Testis (tissue), 2 donors: ENCODE measurements around the gene GRWD1.

ENCODE experiments used
- POLR2A ChIP-seq: fragments of 450-650 bp; IDR thresholded peaks from one replicate; pipeline ENCODE4 v1.6.1; 2017; ENCODE audit warnings: antibody characterized with exemption, mild to moderate bottlenecking, moderate library complexity
- TF ChIP-seq, protein P1 (sequence below), 3 experiments: fragments of 450-650 bp in 2 of 3; fragments of 200-600 bp in 1 of 3; sonication (generic) in 1 of 3; IDR thresholded peaks; one replicate each; pipeline ENCODE4 v1.5.1; 2016 to 2019; ENCODE audit warnings: antibody characterized with exemption in 3 of 3, mild to moderate bottlenecking in 2 of 3, moderate library complexity in 1 of 3

DNA sequence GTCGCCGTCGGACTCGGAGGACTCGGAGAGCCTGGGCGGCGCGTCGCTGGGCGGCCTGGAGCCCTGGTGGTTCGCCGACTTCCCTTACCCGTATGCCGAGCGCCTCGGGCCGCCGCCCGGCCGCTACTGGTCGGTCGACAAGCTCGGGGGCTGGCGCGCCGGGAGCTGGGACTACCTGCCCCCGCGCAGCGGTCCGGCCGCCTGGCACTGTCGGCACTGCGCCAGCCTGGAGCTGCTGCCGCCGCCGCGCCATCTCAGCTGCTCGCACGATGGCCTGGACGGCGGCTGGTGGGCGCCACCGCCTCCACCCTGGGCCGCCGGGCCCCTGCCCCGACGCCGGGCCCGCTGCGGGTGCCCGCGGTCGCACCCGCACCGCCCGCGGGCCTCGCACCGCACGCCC is 2.5 kb upstream of the GRWD1 start:
- TF ChIP-seq, protein P1, sequence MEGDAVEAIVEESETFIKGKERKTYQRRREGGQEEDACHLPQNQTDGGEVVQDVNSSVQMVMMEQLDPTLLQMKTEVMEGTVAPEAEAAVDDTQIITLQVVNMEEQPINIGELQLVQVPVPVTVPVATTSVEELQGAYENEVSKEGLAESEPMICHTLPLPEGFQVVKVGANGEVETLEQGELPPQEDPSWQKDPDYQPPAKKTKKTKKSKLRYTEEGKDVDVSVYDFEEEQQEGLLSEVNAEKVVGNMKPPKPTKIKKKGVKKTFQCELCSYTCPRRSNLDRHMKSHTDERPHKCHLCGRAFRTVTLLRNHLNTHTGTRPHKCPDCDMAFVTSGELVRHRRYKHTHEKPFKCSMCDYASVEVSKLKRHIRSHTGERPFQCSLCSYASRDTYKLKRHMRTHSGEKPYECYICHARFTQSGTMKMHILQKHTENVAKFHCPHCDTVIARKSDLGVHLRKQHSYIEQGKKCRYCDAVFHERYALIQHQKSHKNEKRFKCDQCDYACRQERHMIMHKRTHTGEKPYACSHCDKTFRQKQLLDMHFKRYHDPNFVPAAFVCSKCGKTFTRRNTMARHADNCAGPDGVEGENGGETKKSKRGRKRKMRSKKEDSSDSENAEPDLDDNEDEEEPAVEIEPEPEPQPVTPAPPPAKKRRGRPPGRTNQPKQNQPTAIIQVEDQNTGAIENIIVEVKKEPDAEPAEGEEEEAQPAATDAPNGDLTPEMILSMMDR (IDR thresholded peaks at IDR 0.05) = no peak
- no peak for TF ChIP-seq POLR2A
